ENCODE data around the gene ZNF728. TPM values are rescaled to one million over a fixed set of nuclear protein-coding genes. Genes with fewer than 3 reads are reported as not detected.

The ZNF728 gene
- total RNA-seq (2021) (not detected in 3 replicates), Bru-seq, nascent RNA (percentile 2 among the genes with signal in this experiment)
- long read RNA-seq, experiment 1 = 0 reads
- long read RNA-seq, experiment 2 = 0 reads
- long read RNA-seq, experiment 3 = 0 reads

GRCh38 chr19:23002690-23003422 lies at the start of gene ZNF728:
ZNF728 (minus strand) TSS chr19:23003176; CDS start chr19:23003030, 146 bp downstream.
- H3K4me3 Mint-ChIP-seq = no peak within 1 kb of the TSS
- peaks cover 64% of the 10 kb centered on the region for H3K9me3 Mint-ChIP-seq
- ATAC-seq = no peak
- no peaks in the 10 kb centered on the region for H3K4me1 Mint-ChIP-seq
- TF ChIP-seq ZNF512 (CRISPR knock-in tag; IDR thresholded peaks at IDR 0.05; ENCODE audit: borderline replicate concordance) (no peak), NR2C2 (CRISPR knock-in tag; IDR thresholded peaks at IDR 0.05) (no peak), ZSCAN18 (CRISPR knock-in tag; IDR thresholded peaks at IDR 0.05) (no peak), FOXK1 (CRISPR knock-in tag; IDR thresholded peaks at IDR 0.05) (no peak), PRDM15 (CRISPR knock-in tag; IDR thresholded peaks at IDR 0.05) (no peak), ATF1 (CRISPR knock-in tag; IDR thresholded peaks at IDR 0.05) (no peak), TP53 (CRISPR knock-in tag; IDR thresholded peaks at IDR 0.05) (no peak), ETV6 (CRISPR knock-in tag; IDR thresholded peaks at IDR 0.05) (no peak), ZNF121 (CRISPR knock-in tag; IDR thresholded peaks at IDR 0.05) (no peak), JUN (CRISPR knock-in tag; IDR thresholded peaks at IDR 0.05) (no peak), EMX1 (CRISPR knock-in tag; IDR thresholded peaks at IDR 0.05) (no peak), JAZF1 (CRISPR knock-in tag; IDR thresholded peaks at IDR 0.05) (no peak), MXD4 (CRISPR knock-in tag; IDR thresholded peaks at IDR 0.05; ENCODE audit: borderline replicate concordance) (no peak), TEAD1 (CRISPR knock-in tag; IDR thresholded peaks at IDR 0.05) (no peak)
- no peak for DNase-seq (ENCODE audit: low spot score)
- H3K27ac Mint-ChIP-seq = no peak within 1 kb of the TSS
- CTCF ChIA-PET = no interaction called here
- H3K27me3 Mint-ChIP-seq (ENCODE audit: low read depth) = peaks cover 4% of the 10 kb centered on the region
- peaks cover 42% of the 10 kb centered on the region for H3K36me3 Mint-ChIP-seq
- POLR2A ChIA-PET = no interaction called here

GRCh38 chr19:23052349-23052748 lies 49.4 kb upstream of the ZNF728 start:
- peaks cover 55% of the 10 kb centered on the region for H3K36me3 Mint-ChIP-seq
- ChIA-PET CTCF (no interaction called here), POLR2A (no interaction called here)
- H3K4me1 Mint-ChIP-seq = no peaks in the 10 kb centered on the region
- peaks cover 4% of the 10 kb centered on the region; the same call in 1 of the 2 replicates for H3K27me3 Mint-ChIP-seq (ENCODE audit: low read depth)
- ATAC-seq (peak; percentile 55), DNase-seq (ENCODE audit: low spot score) (no peak)
- no peak overlapping the region for H3K4me3 Mint-ChIP-seq
- H3K9me3 Mint-ChIP-seq = peaks cover 85% of the 10 kb centered on the region
- H3K27ac Mint-ChIP-seq = no peak overlapping the region
- TF ChIP-seq SMAD4 (CRISPR knock-in tag; IDR thresholded peaks at IDR 0.05) = no peak
- TF ChIP-seq NFATC4 (CRISPR knock-in tag; IDR thresholded peaks at IDR 0.05) = no peak

GRCh38 chr19:23049256-23049655 lies 46.3 kb upstream of the ZNF728 start:
- Mint-ChIP-seq H3K4me1 (no peaks in the 10 kb centered on the region), H3K27me3 (ENCODE audit: low read depth) (peaks cover 8% of the 10 kb centered on the region), H3K27ac (no peak overlapping the region), H3K4me3 (no peak overlapping the region), H3K36me3 (peaks cover 59% of the 10 kb centered on the region), H3K9me3 (peaks cover 85% of the 10 kb centered on the region)
- POLR2A ChIA-PET = no interaction called here
- ATAC-seq (no peak), DNase-seq (ENCODE audit: low spot score) (no peak)
- CTCF ChIA-PET = no interaction called here
- TF ChIP-seq OVOL2 (CRISPR knock-in tag; IDR thresholded peaks at IDR 0.05; ENCODE audit: borderline replicate concordance) (no peak), PRRX2 (CRISPR knock-in tag; IDR thresholded peaks at IDR 0.05) (no peak), FOXJ3 (CRISPR knock-in tag; IDR thresholded peaks at IDR 0.05; ENCODE audit: borderline replicate concordance) (no peak), GABPB1 (CRISPR knock-in tag; IDR thresholded peaks at IDR 0.05) (no peak), NR3C1 (CRISPR knock-in tag; conservative IDR thresholded peaks at IDR 0.05; ENCODE audit: low read depth) (no peak), ZNF512 (CRISPR knock-in tag; IDR thresholded peaks at IDR 0.05; ENCODE audit: borderline replicate concordance) (no peak), FOXK1 (CRISPR knock-in tag; IDR thresholded peaks at IDR 0.05) (no peak), ZNF281 (CRISPR knock-in tag; IDR thresholded peaks at IDR 0.05) (no peak)
